GM23338 (cell line): ENCODE measurements around the gene SLC40A1. TPM values are rescaled to one million over a fixed set of nuclear protein-coding genes. Genes with fewer than 3 reads are reported as not detected.

Source experiments
- ATAC-seq: fragments of 200-7000 bp; cut with Tn5 transposase; 3 replicates; pipeline ENCODE4 v1.9.1; 2020
- DNase-seq: peaks from one replicate; pipeline ENCODE4 v3.0.0-alpha.2; 2015; ENCODE audit warnings: low spot score
- H2AFZ ChIP-seq: fragments of 200-600 bp; sonication (generic); 2 replicates; pipeline ENCODE4 v1.8.0; 2016; ENCODE audit warnings: antibody characterized with exemption, mild to moderate bottlenecking, moderate library complexity
- H3F3A ChIP-seq: fragments of 200-600 bp; sonication (generic); replicated peaks from 2 replicates; pipeline ENCODE4 v1.8.0; 2017; ENCODE audit warnings: antibody characterized with exemption, mixed run types, low read depth
- H3K27ac ChIP-seq: fragments of 200-600 bp; sonication (generic); 2 replicates; pipeline ENCODE4 v1.6.1; 2016; ENCODE audit warnings: low read depth
- H3K27me3 ChIP-seq: fragments of 200-600 bp; sonication (generic); 2 replicates; pipeline ENCODE4 v1.8.0; 2016; ENCODE audit warnings: mild to moderate bottlenecking, mixed run types, moderate library complexity; ENCODE audit not compliant: insufficient read depth
- H3K36me3 ChIP-seq: fragments of 200-600 bp; sonication (generic); 2 replicates; pipeline ENCODE4 v1.8.0; 2016; ENCODE audit warnings: mild to moderate bottlenecking; ENCODE audit not compliant: insufficient read depth
- H3K4me1 ChIP-seq: fragments of 200-600 bp; sonication (generic); 2 replicates; pipeline ENCODE4 v1.8.0; 2016; ENCODE audit warnings: mild to moderate bottlenecking, moderate library complexity; ENCODE audit not compliant: insufficient read depth
- H3K4me2 ChIP-seq: fragments of 200-600 bp; sonication (generic); 2 replicates; pipeline ENCODE4 v1.7.1; 2017; ENCODE audit warnings: mixed run types
- H3K4me3 ChIP-seq: fragments of 200-600 bp; sonication (generic); 2 replicates; pipeline ENCODE4 v1.6.1; 2016; ENCODE audit warnings: mixed run types
- H3K79me2 ChIP-seq: fragments of 200-600 bp; sonication (generic); replicated peaks from 2 replicates; pipeline ENCODE4 v1.8.0; 2017; ENCODE audit warnings: mild to moderate bottlenecking; ENCODE audit not compliant: insufficient read depth
- H3K9me2 ChIP-seq: fragments of 200-600 bp; sonication (generic); 2 replicates; pipeline ENCODE4 v1.8.0; 2017; ENCODE audit not compliant: insufficient read depth
- H4K20me1 ChIP-seq: fragments of 200-600 bp; sonication (generic); replicated peaks from 2 replicates; pipeline ENCODE4 v1.8.0; 2017; ENCODE audit warnings: mild to moderate bottlenecking; ENCODE audit not compliant: insufficient read depth
- H3K27ac Mint-ChIP-seq: 2 replicates; pipeline ENCODE4 v1.8.0; 2020; ENCODE audit warnings: inconsistent platforms, mild to moderate bottlenecking, moderate library complexity, mixed read lengths
- H3K27me3 Mint-ChIP-seq: 3 replicates; pipeline ENCODE4 v1.8.0; 2022; ENCODE audit warnings: low read depth, mild to moderate bottlenecking, moderate library complexity, mixed read lengths, inconsistent platforms; ENCODE audit not compliant: insufficient read depth, poor library complexity
- H3K36me3 Mint-ChIP-seq: 3 replicates; pipeline ENCODE4 v1.8.0; 2021; ENCODE audit warnings: low read depth, mild to moderate bottlenecking, inconsistent platforms, moderate library complexity, mixed read lengths
- H3K4me1 Mint-ChIP-seq: 3 replicates; pipeline ENCODE4 v1.8.0; 2020; ENCODE audit warnings: mild to moderate bottlenecking, inconsistent platforms, mixed read lengths
- H3K4me3 Mint-ChIP-seq: 3 replicates; pipeline ENCODE4 v1.8.0; 2021; ENCODE audit warnings: moderate library complexity, mild to moderate bottlenecking, inconsistent platforms, mixed read lengths
- H3K9me3 Mint-ChIP-seq: 3 replicates; pipeline ENCODE4 v1.8.0; 2020; ENCODE audit warnings: moderate library complexity, mild to moderate bottlenecking, inconsistent platforms, mixed read lengths
- CREB1 ChIP-seq: fragments of 250-450 bp; sonication (Bioruptor Pico); IDR thresholded peaks from 2 replicates; pipeline ENCODE4 v1.5.0; 2020; ENCODE audit warnings: low read depth, mild to moderate bottlenecking, moderate library complexity
- EZH2 ChIP-seq: fragments of 200-600 bp; sonication (generic); IDR thresholded peaks from one replicate; pipeline ENCODE4 v1.8.0; 2017; ENCODE audit warnings: antibody characterized with exemption, mild to moderate bottlenecking, low read depth; ENCODE audit not compliant: unreplicated experiment
- EZH2phosphoT487 ChIP-seq: fragments of 200-600 bp; sonication (generic); IDR thresholded peaks from one replicate; pipeline ENCODE4 v1.8.1; 2018; ENCODE audit warnings: antibody characterized with exemption; ENCODE audit not compliant: unreplicated experiment
- STAT1 ChIP-seq: IDR thresholded peaks from one replicate; pipeline ENCODE4 v1.6.1; 2016; ENCODE audit warnings: antibody characterized with exemption; ENCODE audit not compliant: unreplicated experiment
- ZNF114 ChIP-seq: fragments of 250-450 bp; sonication (Bioruptor Pico); IDR thresholded peaks from 2 replicates; pipeline ENCODE4 v1.5.0; 2020; ENCODE audit warnings: mild to moderate bottlenecking, moderate library complexity
- ZNF331 ChIP-seq: fragments of 250-450 bp; sonication (Bioruptor Pico); IDR thresholded peaks from 2 replicates; pipeline ENCODE4 v1.5.0; 2020; ENCODE audit warnings: low read depth, mild to moderate bottlenecking, moderate library complexity
- polyA plus RNA-seq: library from polyadenylated mRNA; unstranded; fragments of >200 nt; fragmentation: Nextera tagmentation; extraction: Ambion mirVana; gene quantifications from 2 replicates; pipeline ENCODE4 v1.2.1, GENCODE V29; 2016
- total RNA-seq: library from RNA; depleted of rRNA; stranded (reverse); fragments of >200 nt; shearing (Covaris generic); gene quantifications from 2 replicates; pipeline ENCODE4 v1.2.3, GENCODE V29; 2014
- TF ChIP-seq, protein P1 (sequence below): fragments of 250-450 bp; sonication (Bioruptor Pico); IDR thresholded peaks from 2 replicates; pipeline ENCODE4 v1.5.0; 2020; ENCODE audit warnings: mild to moderate bottlenecking, moderate library complexity

SLC40A1 gene
- total and polyA plus RNA-seq, 2 experiments from 2014 or later = 0.08 TPM; not detected in 1

GRCh38 chr2:189608170-189608569 lies 27.6 kb upstream of the SLC40A1 start:
- H3K4me2 ChIP-seq = no peak overlapping the region
- no peak for ATAC-seq
- H2AFZ ChIP-seq = no peak overlapping the region
- no peaks in the 10 kb centered on the region for H3K9me3 Mint-ChIP-seq
- H3K79me2 ChIP-seq = no peaks in the 10 kb centered on the region
- H3K36me3 Mint-ChIP-seq = no peaks in the 10 kb centered on the region
- H4K20me1 ChIP-seq = no peaks in the 10 kb centered on the region
- DNase-seq = no peak
- H3K27ac Mint-ChIP-seq = no peak overlapping the region
- H3K9me2 ChIP-seq = no peaks in the 10 kb centered on the region
- no peaks in the 10 kb centered on the region for H3K4me1 ChIP-seq
- H3K27me3 ChIP-seq = no peaks in the 10 kb centered on the region
- H3K4me3 ChIP-seq = no peak overlapping the region
- H3K27me3 Mint-ChIP-seq = peaks cover 3% of the 10 kb centered on the region
- H3K36me3 ChIP-seq = no peaks in the 10 kb centered on the region
- H3K27ac ChIP-seq = no peak overlapping the region
- no peaks in the 10 kb centered on the region for H3F3A ChIP-seq
- peaks cover 3% of the 10 kb centered on the region; the same call in 1 of the 3 replicates for H3K4me1 Mint-ChIP-seq
- no peak overlapping the region for H3K4me3 Mint-ChIP-seq
- TF ChIP-seq ZNF114 (CRISPR knock-in tag) (no peak), EZH2phosphoT487 (no peak), EZH2 (no peak), ZNF331 (CRISPR knock-in tag) (no peak)
- TF ChIP-seq, protein P1, sequence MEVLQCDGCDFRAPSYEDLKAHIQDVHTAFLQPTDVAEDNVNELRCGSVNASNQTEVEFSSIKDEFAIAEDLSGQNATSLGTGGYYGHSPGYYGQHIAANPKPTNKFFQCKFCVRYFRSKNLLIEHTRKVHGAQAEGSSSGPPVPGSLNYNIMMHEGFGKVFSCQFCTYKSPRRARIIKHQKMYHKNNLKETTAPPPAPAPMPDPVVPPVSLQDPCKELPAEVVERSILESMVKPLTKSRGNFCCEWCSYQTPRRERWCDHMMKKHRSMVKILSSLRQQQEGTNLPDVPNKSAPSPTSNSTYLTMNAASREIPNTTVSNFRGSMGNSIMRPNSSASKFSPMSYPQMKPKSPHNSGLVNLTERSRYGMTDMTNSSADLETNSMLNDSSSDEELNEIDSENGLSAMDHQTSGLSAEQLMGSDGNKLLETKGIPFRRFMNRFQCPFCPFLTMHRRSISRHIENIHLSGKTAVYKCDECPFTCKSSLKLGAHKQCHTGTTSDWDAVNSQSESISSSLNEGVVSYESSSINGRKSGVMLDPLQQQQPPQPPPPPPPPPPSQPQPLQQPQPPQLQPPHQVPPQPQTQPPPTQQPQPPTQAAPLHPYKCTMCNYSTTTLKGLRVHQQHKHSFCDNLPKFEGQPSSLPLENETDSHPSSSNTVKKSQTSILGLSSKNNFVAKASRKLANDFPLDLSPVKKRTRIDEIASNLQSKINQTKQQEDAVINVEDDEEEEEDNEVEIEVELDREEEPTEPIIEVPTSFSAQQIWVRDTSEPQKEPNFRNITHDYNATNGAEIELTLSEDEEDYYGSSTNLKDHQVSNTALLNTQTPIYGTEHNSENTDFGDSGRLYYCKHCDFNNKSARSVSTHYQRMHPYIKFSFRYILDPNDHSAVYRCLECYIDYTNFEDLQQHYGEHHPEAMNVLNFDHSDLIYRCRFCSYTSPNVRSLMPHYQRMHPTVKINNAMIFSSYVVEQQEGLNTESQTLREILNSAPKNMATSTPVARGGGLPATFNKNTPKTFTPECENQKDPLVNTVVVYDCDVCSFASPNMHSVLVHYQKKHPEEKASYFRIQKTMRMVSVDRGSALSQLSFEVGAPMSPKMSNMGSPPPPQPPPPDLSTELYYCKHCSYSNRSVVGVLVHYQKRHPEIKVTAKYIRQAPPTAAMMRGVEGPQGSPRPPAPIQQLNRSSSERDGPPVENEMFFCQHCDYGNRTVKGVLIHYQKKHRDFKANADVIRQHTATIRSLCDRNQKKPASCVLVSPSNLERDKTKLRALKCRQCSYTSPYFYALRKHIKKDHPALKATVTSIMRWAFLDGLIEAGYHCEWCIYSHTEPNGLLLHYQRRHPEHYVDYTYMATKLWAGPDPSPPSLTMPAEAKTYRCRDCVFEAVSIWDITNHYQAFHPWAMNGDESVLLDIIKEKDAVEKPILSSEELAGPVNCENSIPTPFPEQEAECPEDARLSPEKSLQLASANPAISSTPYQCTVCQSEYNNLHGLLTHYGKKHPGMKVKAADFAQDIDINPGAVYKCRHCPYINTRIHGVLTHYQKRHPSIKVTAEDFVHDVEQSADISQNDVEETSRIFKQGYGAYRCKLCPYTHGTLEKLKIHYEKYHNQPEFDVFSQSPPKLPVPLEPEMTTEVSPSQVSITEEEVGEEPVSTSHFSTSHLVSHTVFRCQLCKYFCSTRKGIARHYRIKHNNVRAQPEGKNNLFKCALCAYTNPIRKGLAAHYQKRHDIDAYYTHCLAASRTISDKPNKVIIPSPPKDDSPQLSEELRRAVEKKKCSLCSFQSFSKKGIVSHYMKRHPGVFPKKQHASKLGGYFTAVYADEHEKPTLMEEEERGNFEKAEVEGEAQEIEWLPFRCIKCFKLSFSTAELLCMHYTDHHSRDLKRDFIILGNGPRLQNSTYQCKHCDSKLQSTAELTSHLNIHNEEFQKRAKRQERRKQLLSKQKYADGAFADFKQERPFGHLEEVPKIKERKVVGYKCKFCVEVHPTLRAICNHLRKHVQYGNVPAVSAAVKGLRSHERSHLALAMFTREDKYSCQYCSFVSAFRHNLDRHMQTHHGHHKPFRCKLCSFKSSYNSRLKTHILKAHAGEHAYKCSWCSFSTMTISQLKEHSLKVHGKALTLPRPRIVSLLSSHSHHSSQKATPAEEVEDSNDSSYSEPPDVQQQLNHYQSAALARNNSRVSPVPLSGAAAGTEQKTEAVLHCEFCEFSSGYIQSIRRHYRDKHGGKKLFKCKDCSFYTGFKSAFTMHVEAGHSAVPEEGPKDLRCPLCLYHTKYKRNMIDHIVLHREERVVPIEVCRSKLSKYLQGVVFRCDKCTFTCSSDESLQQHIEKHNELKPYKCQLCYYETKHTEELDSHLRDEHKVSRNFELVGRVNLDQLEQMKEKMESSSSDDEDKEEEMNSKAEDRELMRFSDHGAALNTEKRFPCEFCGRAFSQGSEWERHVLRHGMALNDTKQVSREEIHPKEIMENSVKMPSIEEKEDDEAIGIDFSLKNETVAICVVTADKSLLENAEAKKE (CRISPR knock-in tag) = no peak

GRCh38 chr2:189602233-189602632 lies 21.6 kb upstream of the SLC40A1 start:
- no peaks in the 10 kb centered on the region for H3K4me1 Mint-ChIP-seq
- H3K27me3 ChIP-seq = no peaks in the 10 kb centered on the region
- H3K79me2 ChIP-seq = no peaks in the 10 kb centered on the region
- no peaks in the 10 kb centered on the region for H3K4me1 ChIP-seq
- H3K27ac Mint-ChIP-seq = no peak overlapping the region
- H3K27me3 Mint-ChIP-seq = no peaks in the 10 kb centered on the region
- no peak overlapping the region for H2AFZ ChIP-seq
- H3F3A ChIP-seq = no peaks in the 10 kb centered on the region
- H3K9me3 Mint-ChIP-seq = no peaks in the 10 kb centered on the region
- H3K9me2 ChIP-seq = no peaks in the 10 kb centered on the region
- no peaks in the 10 kb centered on the region for H4K20me1 ChIP-seq
- ATAC-seq (no peak), DNase-seq (no peak)
- H3K4me3 ChIP-seq = no peak overlapping the region
- no peaks in the 10 kb centered on the region for H3K36me3 ChIP-seq
- no peak overlapping the region for H3K4me2 ChIP-seq
- H3K36me3 Mint-ChIP-seq = no peaks in the 10 kb centered on the region
- no peak overlapping the region for H3K4me3 Mint-ChIP-seq
- H3K27ac ChIP-seq = no peak overlapping the region
- TF ChIP-seq STAT1 (no peak), CREB1 (no peak), ZNF331 (CRISPR knock-in tag) (no peak)
- TF ChIP-seq, protein P1 (CRISPR knock-in tag) = no peak
